A549 (cell line): ENCODE results near the gene SCYL1. TPM values are rescaled to one million over a fixed set of nuclear protein-coding genes. Genes with fewer than 3 reads are reported as not detected.

Experiments used
- ATAC-seq, 2 experiments: fragments of 200-7000 bp in 1 of 2; fragments of >200 bp in 1 of 2; cut with Nextera tagmentation in 1 of 2; cut with Tn5 transposase in 1 of 2; 3 replicates each; pipeline versions ENCODE4 v1.8.0 to v1.9.1; 2018 to 2020; ENCODE audit warnings: mild to moderate bottlenecking in 1 of 2, moderate library complexity in 1 of 2
- CTCF ChIA-PET: fragments of 300-600 bp; sonication (Branson Sonifier 250); formaldehyde crosslinking; extraction: SDS; loops from one replicate; lab custom pipeline; 2021; ENCODE audit warnings: antibody characterized with exemption, inconsistent platforms; lab: Yijun Ruan, JAX
- POLR2A ChIA-PET: fragments of 350-600 bp; formaldehyde crosslinking; extraction: SDS; loops from one replicate; lab custom pipeline; 2021; ENCODE audit warnings: antibody characterized with exemption, inconsistent platforms; lab: Yijun Ruan, JAX
- DNase-seq, 2 experiments: peaks; one replicate each; pipeline versions ENCODE4 v3.0.0 to v3.0.0-alpha.2; 2011 to 2016; ENCODE audit warnings: low read depth in 1 of 2, low spot score in 1 of 2
- FAIRE-seq: peaks from 2 replicates; lab custom pipeline; 2011; peaks lifted over from hg19 to GRCh38; lab: Jason Lieb, UNC
- H3K27ac ChIP-seq, 2 experiments: fragments of >200 bp; sonication (Bioruptor Twin); formaldehyde crosslinking; 3 replicates each; pipeline ENCODE4 v1.5.1; 2016 to 2017
- H3K4me1 ChIP-seq: fragments of >200 bp; sonication (Bioruptor Twin); formaldehyde crosslinking; 3 replicates; pipeline ENCODE4 v1.6.1; 2016
- H3K4me2 ChIP-seq: fragments of >200 bp; sonication (Bioruptor Twin); formaldehyde crosslinking; 3 replicates; pipeline ENCODE4 v1.6.1; 2016
- H3K4me3 ChIP-seq: fragments of >200 bp; sonication (Bioruptor Twin); formaldehyde crosslinking; 3 replicates; pipeline ENCODE4 v1.5.1; 2016
- H3K9me3 ChIP-seq: fragments of >200 bp; sonication (Bioruptor Twin); formaldehyde crosslinking; 3 replicates; pipeline ENCODE4 v1.6.1; 2016
- BHLHE40 ChIP-seq: IDR thresholded peaks from 2 replicates; pipeline ENCODE4 v1.6.1; 2012; ENCODE audit warnings: low read depth, low read length, inconsistent platforms
- CEBPB ChIP-seq, 2 experiments: fragments of >200 bp in 1 of 2; sonication (Bioruptor Twin) in 1 of 2; formaldehyde crosslinking in 1 of 2; IDR thresholded peaks; 2 replicates each; pipeline ENCODE4 v1.6.1; 2012 to 2016
- CHD4 ChIP-seq: fragments of 200-600 bp; sonication (generic); IDR thresholded peaks from 2 replicates; pipeline ENCODE4 v1.6.1; 2016; ENCODE audit warnings: antibody characterized with exemption, mild to moderate bottlenecking, borderline replicate concordance
- EP300 ChIP-seq, 2 experiments: fragments of >200 bp; sonication (Bioruptor Twin); formaldehyde crosslinking; IDR thresholded peaks; 2 replicates in 1 of 2; 3 replicates in 1 of 2; pipeline ENCODE4 v1.6.1; 2016 to 2017
- ESRRA ChIP-seq: fragments of 150-350 bp; IDR thresholded peaks from 2 replicates; pipeline ENCODE4 v1.6.1; 2014; ENCODE audit warnings: mild to moderate bottlenecking, low read length, borderline replicate concordance
- FOSL2 ChIP-seq, 2 experiments: fragments of 450-650 bp in 1 of 2; fragments of >200 bp in 1 of 2; sonication (Bioruptor Twin) in 1 of 2; formaldehyde crosslinking; IDR thresholded peaks; 2 replicates each; pipeline versions ENCODE4 v1.5.0 to v1.6.1; 2016 to 2020; ENCODE audit warnings: mild to moderate bottlenecking in 1 of 2, moderate library complexity in 1 of 2
- HDAC2 ChIP-seq: fragments of 200-600 bp; sonication (generic); IDR thresholded peaks from 2 replicates; pipeline ENCODE4 v1.6.1; 2016
- MAFK ChIP-seq: fragments of 450-650 bp; IDR thresholded peaks from 2 replicates; pipeline ENCODE4 v1.6.1; 2014; ENCODE audit not compliant: partially characterized antibody
- NPAS2 ChIP-seq: fragments of 250-450 bp; sonication (Bioruptor Pico); IDR thresholded peaks from 2 replicates; pipeline ENCODE4 v1.8.0; 2022; ENCODE audit warnings: mild to moderate bottlenecking, moderate library complexity, borderline replicate concordance
- RAD21 ChIP-seq, 2 experiments: fragments of >200 bp in 1 of 2; sonication (Bioruptor Twin) in 1 of 2; formaldehyde crosslinking in 1 of 2; IDR thresholded peaks in 1 of 2; conservative IDR thresholded peaks in 1 of 2; 2 replicates in 1 of 2; 3 replicates in 1 of 2; pipeline ENCODE4 v1.6.1; 2012 to 2018; ENCODE audit warnings: inconsistent platforms in 1 of 2
- RFX5 ChIP-seq: fragments of 450-650 bp; IDR thresholded peaks from 2 replicates; pipeline ENCODE4 v1.7.1; 2014; ENCODE audit warnings: antibody characterized with exemption, mild to moderate bottlenecking, moderate library complexity
- SREBF2 ChIP-seq: fragments of 450-650 bp; IDR thresholded peaks from 2 replicates; pipeline ENCODE4 v1.6.1; 2014; ENCODE audit warnings: mild to moderate bottlenecking, moderate library complexity
- ZC3H11A ChIP-seq: fragments of 450-650 bp; IDR thresholded peaks from 2 replicates; pipeline ENCODE4 v1.6.1; 2014; ENCODE audit warnings: antibody characterized with exemption, mild to moderate bottlenecking
- ZFP36 ChIP-seq: fragments of 450-650 bp; IDR thresholded peaks from 2 replicates; pipeline ENCODE4 v1.6.1; 2014; ENCODE audit warnings: borderline replicate concordance; ENCODE audit not compliant: partially characterized antibody
- WGBS: methylation state at CpG from one replicate; pipeline ENCODE4 v1.1.6; 2017; ENCODE audit errors: missing lambda C conversion rate; 5-methylcytosine and 5-hydroxymethylcytosine counted together
- polyA plus RNA-seq, 4 experiments: library from polyadenylated mRNA; depleted of rRNA in 3 of 4; stranded (reverse); fragments of >200 nt; fragmentation: RNase III in 1 of 4; extraction: RNeasy Plus Mini Kit Qiagen cat#74134 plus additional on column Dnase treatment in 1 of 4; gene quantifications; 2 replicates in 3 of 4; 3 replicates in 1 of 4; pipeline ENCODE4 v1.2.3, GENCODE V29; 2011 to 2017
- TF ChIP-seq, protein P1 (sequence below): fragments of 250-450 bp; sonication (Bioruptor Pico); IDR thresholded peaks from 2 replicates; pipeline ENCODE4 v1.5.0; 2021; ENCODE audit warnings: mild to moderate bottlenecking, moderate library complexity, borderline replicate concordance
- TF ChIP-seq, protein P2 (sequence below): fragments of >200 bp; sonication (Bioruptor Twin); formaldehyde crosslinking; IDR thresholded peaks from 3 replicates; pipeline ENCODE4 v1.6.1; 2016
- TF ChIP-seq, protein P3 (sequence below): fragments of 150-350 bp; IDR thresholded peaks from 2 replicates; pipeline ENCODE4 v1.6.1; 2014; ENCODE audit warnings: low read depth, mild to moderate bottlenecking, low read length
- TF ChIP-seq, protein P4 (sequence below): fragments of 200-600 bp; sonication (generic); IDR thresholded peaks from 2 replicates; pipeline ENCODE4 v1.6.1; 2016; ENCODE audit warnings: antibody characterized with exemption, mild to moderate bottlenecking, moderate library complexity
- TF ChIP-seq, protein P5 (sequence below): IDR thresholded peaks from 2 replicates; pipeline ENCODE4 v1.6.1; 2012; ENCODE audit warnings: low read depth, borderline replicate concordance

SCYL1 gene
- polyA plus RNA-seq, 2 of the 4 experiments (the other 2 are of a cell fraction) = 30.8 to 46.8 TPM

DNA sequence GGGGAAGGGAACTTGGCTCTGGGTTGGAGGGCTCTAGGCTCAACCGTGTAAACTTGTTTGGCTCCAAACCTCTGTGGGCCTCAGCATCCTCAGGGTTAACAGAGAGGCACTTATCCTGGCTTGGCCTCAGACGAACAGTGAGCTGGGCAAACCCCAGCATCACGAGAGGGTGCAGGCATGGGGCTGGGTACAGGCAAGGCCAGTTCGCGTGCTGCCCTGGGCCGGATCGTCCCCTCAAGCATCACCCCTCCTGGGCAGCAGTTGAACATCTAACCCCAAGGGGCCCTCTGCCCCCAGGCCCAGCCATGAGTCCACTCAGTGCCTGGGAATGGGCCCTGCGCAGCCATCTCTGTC is 52.9 kb downstream of the SCYL1 start:
- 58% methylated on average over 8 of the region's 8 CpGs for WGBS
- ATAC-seq = peak in 1 of 2 experiments; percentile 9; a peak in 3 of 6 replicates
- TF ChIP-seq RFX5 = no peak
- no peak for TF ChIP-seq NPAS2 (CRISPR knock-in tag)
- TF ChIP-seq, protein P1, sequence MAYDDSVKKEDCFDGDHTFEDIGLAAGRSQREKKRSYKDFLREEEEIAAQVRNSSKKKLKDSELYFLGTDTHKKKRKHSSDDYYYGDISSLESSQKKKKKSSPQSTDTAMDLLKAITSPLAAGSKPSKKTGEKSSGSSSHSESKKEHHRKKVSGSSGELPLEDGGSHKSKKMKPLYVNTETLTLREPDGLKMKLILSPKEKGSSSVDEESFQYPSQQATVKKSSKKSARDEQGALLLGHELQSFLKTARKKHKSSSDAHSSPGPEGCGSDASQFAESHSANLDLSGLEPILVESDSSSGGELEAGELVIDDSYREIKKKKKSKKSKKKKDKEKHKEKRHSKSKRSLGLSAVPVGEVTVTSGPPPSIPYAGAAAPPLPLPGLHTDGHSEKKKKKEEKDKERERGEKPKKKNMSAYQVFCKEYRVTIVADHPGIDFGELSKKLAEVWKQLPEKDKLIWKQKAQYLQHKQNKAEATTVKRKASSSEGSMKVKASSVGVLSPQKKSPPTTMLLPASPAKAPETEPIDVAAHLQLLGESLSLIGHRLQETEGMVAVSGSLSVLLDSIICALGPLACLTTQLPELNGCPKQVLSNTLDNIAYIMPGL (CRISPR knock-in tag) = no peak
- TF ChIP-seq SREBF2 = no peak
- TF ChIP-seq FOSL2 (IDR thresholded peaks at IDR 0.05) = no peak
- no peak for TF ChIP-seq FOSL2 (CRISPR knock-in tag; IDR thresholded peaks at IDR 0.05)
- TF ChIP-seq, protein P2, sequence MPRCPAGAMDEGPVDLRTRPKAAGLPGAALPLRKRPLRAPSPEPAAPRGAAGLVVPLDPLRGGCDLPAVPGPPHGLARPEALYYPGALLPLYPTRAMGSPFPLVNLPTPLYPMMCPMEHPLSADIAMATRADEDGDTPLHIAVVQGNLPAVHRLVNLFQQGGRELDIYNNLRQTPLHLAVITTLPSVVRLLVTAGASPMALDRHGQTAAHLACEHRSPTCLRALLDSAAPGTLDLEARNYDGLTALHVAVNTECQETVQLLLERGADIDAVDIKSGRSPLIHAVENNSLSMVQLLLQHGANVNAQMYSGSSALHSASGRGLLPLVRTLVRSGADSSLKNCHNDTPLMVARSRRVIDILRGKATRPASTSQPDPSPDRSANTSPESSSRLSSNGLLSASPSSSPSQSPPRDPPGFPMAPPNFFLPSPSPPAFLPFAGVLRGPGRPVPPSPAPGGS = no peak
- TF ChIP-seq, protein P3, sequence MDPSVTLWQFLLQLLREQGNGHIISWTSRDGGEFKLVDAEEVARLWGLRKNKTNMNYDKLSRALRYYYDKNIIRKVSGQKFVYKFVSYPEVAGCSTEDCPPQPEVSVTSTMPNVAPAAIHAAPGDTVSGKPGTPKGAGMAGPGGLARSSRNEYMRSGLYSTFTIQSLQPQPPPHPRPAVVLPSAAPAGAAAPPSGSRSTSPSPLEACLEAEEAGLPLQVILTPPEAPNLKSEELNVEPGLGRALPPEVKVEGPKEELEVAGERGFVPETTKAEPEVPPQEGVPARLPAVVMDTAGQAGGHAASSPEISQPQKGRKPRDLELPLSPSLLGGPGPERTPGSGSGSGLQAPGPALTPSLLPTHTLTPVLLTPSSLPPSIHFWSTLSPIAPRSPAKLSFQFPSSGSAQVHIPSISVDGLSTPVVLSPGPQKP = no peak
- no peak for TF ChIP-seq ZFP36
- TF ChIP-seq, protein P4, sequence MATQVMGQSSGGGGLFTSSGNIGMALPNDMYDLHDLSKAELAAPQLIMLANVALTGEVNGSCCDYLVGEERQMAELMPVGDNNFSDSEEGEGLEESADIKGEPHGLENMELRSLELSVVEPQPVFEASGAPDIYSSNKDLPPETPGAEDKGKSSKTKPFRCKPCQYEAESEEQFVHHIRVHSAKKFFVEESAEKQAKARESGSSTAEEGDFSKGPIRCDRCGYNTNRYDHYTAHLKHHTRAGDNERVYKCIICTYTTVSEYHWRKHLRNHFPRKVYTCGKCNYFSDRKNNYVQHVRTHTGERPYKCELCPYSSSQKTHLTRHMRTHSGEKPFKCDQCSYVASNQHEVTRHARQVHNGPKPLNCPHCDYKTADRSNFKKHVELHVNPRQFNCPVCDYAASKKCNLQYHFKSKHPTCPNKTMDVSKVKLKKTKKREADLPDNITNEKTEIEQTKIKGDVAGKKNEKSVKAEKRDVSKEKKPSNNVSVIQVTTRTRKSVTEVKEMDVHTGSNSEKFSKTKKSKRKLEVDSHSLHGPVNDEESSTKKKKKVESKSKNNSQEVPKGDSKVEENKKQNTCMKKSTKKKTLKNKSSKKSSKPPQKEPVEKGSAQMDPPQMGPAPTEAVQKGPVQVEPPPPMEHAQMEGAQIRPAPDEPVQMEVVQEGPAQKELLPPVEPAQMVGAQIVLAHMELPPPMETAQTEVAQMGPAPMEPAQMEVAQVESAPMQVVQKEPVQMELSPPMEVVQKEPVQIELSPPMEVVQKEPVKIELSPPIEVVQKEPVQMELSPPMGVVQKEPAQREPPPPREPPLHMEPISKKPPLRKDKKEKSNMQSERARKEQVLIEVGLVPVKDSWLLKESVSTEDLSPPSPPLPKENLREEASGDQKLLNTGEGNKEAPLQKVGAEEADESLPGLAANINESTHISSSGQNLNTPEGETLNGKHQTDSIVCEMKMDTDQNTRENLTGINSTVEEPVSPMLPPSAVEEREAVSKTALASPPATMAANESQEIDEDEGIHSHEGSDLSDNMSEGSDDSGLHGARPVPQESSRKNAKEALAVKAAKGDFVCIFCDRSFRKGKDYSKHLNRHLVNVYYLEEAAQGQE = no peak
- no peak for TF ChIP-seq ZC3H11A
- TF ChIP-seq, protein P5, sequence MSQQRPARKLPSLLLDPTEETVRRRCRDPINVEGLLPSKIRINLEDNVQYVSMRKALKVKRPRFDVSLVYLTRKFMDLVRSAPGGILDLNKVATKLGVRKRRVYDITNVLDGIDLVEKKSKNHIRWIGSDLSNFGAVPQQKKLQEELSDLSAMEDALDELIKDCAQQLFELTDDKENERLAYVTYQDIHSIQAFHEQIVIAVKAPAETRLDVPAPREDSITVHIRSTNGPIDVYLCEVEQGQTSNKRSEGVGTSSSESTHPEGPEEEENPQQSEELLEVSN = no peak
- no peak for TF ChIP-seq ESRRA
- no peak for TF ChIP-seq CEBPB (IDR thresholded peaks at IDR 0.05)
- TF ChIP-seq HDAC2 = no peak
- no peak for TF ChIP-seq CHD4
- no peak for TF ChIP-seq MAFK
- TF ChIP-seq BHLHE40 = no peak
- no peak for TF ChIP-seq EP300 (IDR thresholded peaks at IDR 0.05)
- no peak for TF ChIP-seq RAD21 (conservative IDR thresholded peaks at IDR 0.05 in 1 of 2, IDR thresholded peaks at IDR 0.05 in 1 of 2)
- TF ChIP-seq, all 56 proteins: peak for 0
- ChIA-PET CTCF (interaction anchor here (3.7 to 6.6 kb wide), 3 partner anchors 10 to 37 kb away, joined by 26 to 58 read pairs (median 44); partner anchors contain the start of gene KCNK7), POLR2A (interaction anchor here (0.7 kb wide), 2 partner anchors 11 to 38 kb away, joined by 3 to 4 read pairs; partner anchors contain the start of gene PCNX3)
- FAIRE-seq (no peak), DNase-seq (no peak)
- Histone ChIP-seq H3K27ac (peak overlapping the region; percentile 92 to 98; a peak in 5 of 6 replicates), H3K4me1 (peaks cover 45% of the 10 kb centered on the region), H3K4me3 (no peak overlapping the region; the same call in 2 of the 3 replicates), H3K9me3 (no peaks in the 10 kb centered on the region), H3K4me2 (peak overlapping the region; percentile 97)
